Measurements from ENCODE around the gene LRRC27.

Gene LRRC27

GRCh38 chr10:132399117-132400035, 67.4 kb downstream of the LRRC27 start:
- Histone ChIP-seq H3K79me2 (ENCODE audit: insufficient read depth, low read length) (no peaks in the 10 kb centered on the region), H3K36me3 (ENCODE audit: low read length) (no peaks in the 10 kb centered on the region)

GRCh38 chr10:132400041-132400546, 68.1 kb downstream of the LRRC27 start:
- Histone ChIP-seq H3K36me3 (ENCODE audit: low read length) (no peaks in the 10 kb centered on the region), H2AFZ (ENCODE audit: low read depth, low read length, severe bottlenecking) (no peak overlapping the region), H3K9me3 (ENCODE audit: insufficient read depth, low read length) (no peaks in the 10 kb centered on the region), H3K79me2 (ENCODE audit: insufficient read depth, low read length) (no peaks in the 10 kb centered on the region), H4K20me1 (ENCODE audit: low read depth, low read length) (no peaks in the 10 kb centered on the region), H3F3A (ENCODE audit: insufficient read depth) (no peaks in the 10 kb centered on the region), H3K4me3 (ENCODE audit: insufficient read depth, low read length, poor library complexity, severe bottlenecking) (no peak overlapping the region), H3K27ac (ENCODE audit: low read depth, low read length) (no peak overlapping the region), H3K4me2 (ENCODE audit: low read depth, low read length, poor library complexity, severe bottlenecking) (no peak overlapping the region), H3K9me2 (replicated peaks; ENCODE audit: insufficient read depth, low read length) (no peaks in the 10 kb centered on the region), H3K9ac (ENCODE audit: low read length) (no peak overlapping the region), H3K27me3 (ENCODE audit: low read length) (no peaks in the 10 kb centered on the region)
- TF ChIP-seq EZH2phosphoT487 (conservative IDR thresholded peaks at IDR 0.05; ENCODE audit: low read length) (no peak), CTCF (IDR thresholded peaks at IDR 0.05; ENCODE audit: insufficient read depth, low read length, poor library complexity, severe bottlenecking) (no peak)

More at GRCh38 chr10:132399117-132400035, 67.4 kb downstream of the LRRC27 start:
- no peak for TF ChIP-seq CTCF (IDR thresholded peaks at IDR 0.05; ENCODE audit: insufficient read depth, low read length, poor library complexity, severe bottlenecking)
- no peak for TF ChIP-seq EZH2phosphoT487 (conservative IDR thresholded peaks at IDR 0.05; ENCODE audit: low read length)
- no peaks in the 10 kb centered on the region for H4K20me1 ChIP-seq (ENCODE audit: low read depth, low read length)
- no peaks in the 10 kb centered on the region for H3K9me2 ChIP-seq (replicated peaks; ENCODE audit: insufficient read depth, low read length)
- H3K27ac ChIP-seq (ENCODE audit: low read depth, low read length): no peak overlapping the region
- H3F3A ChIP-seq (ENCODE audit: insufficient read depth): no peaks in the 10 kb centered on the region
- no peak overlapping the region for H3K4me3 ChIP-seq (ENCODE audit: insufficient read depth, low read length, poor library complexity, severe bottlenecking)
- H3K4me2 ChIP-seq (ENCODE audit: low read depth, low read length, poor library complexity, severe bottlenecking): no peak overlapping the region
- no peaks in the 10 kb centered on the region for H3K27me3 ChIP-seq (ENCODE audit: low read length)
- no peaks in the 10 kb centered on the region for H3K9me3 ChIP-seq (ENCODE audit: insufficient read depth, low read length)
- H3K9ac ChIP-seq (ENCODE audit: low read length): no peak overlapping the region
- H2AFZ ChIP-seq (ENCODE audit: low read depth, low read length, severe bottlenecking): no peak overlapping the region

GRCh38 chr10:132400547-132401151, 68.7 kb downstream of the LRRC27 start:
- no peak overlapping the region for H2AFZ ChIP-seq (ENCODE audit: low read depth, low read length, severe bottlenecking)
- H3K79me2 ChIP-seq (ENCODE audit: insufficient read depth, low read length): no peaks in the 10 kb centered on the region

More at GRCh38 chr10:132400547-132401151, 68.7 kb downstream of the LRRC27 start:
- Histone ChIP-seq H3K9me2 (replicated peaks; ENCODE audit: insufficient read depth, low read length) (no peaks in the 10 kb centered on the region), H3K27ac (ENCODE audit: low read depth, low read length) (no peak overlapping the region), H3K36me3 (ENCODE audit: low read length) (no peaks in the 10 kb centered on the region), H3K4me3 (ENCODE audit: insufficient read depth, low read length, poor library complexity, severe bottlenecking) (no peak overlapping the region), H3K4me2 (ENCODE audit: low read depth, low read length, poor library complexity, severe bottlenecking) (no peak overlapping the region), H4K20me1 (ENCODE audit: low read depth, low read length) (no peaks in the 10 kb centered on the region), H3K9me3 (ENCODE audit: insufficient read depth, low read length) (no peaks in the 10 kb centered on the region), H3F3A (ENCODE audit: insufficient read depth) (no peaks in the 10 kb centered on the region), H3K9ac (ENCODE audit: low read length) (no peak overlapping the region), H3K27me3 (ENCODE audit: low read length) (no peaks in the 10 kb centered on the region)
- TF ChIP-seq EZH2phosphoT487 (conservative IDR thresholded peaks at IDR 0.05; ENCODE audit: low read length) (no peak), CTCF (IDR thresholded peaks at IDR 0.05; ENCODE audit: insufficient read depth, low read length, poor library complexity, severe bottlenecking) (no peak)

Data from SU-DHL-6 (cell line).